Measurements from ENCODE around the gene PTPRN2. TPM values are rescaled to one million over a fixed set of nuclear protein-coding genes. Genes with fewer than 3 reads are reported as not detected.

Gene PTPRN2
- total and polyA plus RNA-seq, 2 donors (not counting 3 experiments of a cell fraction or from before 2014, with no cell fraction given): 0.62 to 0.88 TPM

GRCh38 chr7:158542651-158543566 is 44.7 kb downstream of the PTPRN2 start:
- Histone ChIP-seq H2AFZ (ENCODE audit: low read depth, low read length) (no peak overlapping the region), H3K9me3 (replicated peaks; ENCODE audit: control insufficient read depth, insufficient read depth, low read length) (no peaks in the 10 kb centered on the region), H3K27ac (ENCODE audit: insufficient read depth, low read depth, low read length) (no peak overlapping the region), H3K9ac (replicated peaks; ENCODE audit: extremely low read depth, insufficient read depth, low read length) (no peak overlapping the region), H3K4me1 (ENCODE audit: control insufficient read depth, extremely low read depth, insufficient read depth, low read length) (no peaks in the 10 kb centered on the region), H3K4me2 (ENCODE audit: insufficient read depth, low read length) (no peak overlapping the region), H3K79me2 (ENCODE audit: control insufficient read depth, insufficient read depth, low read length) (no peaks in the 10 kb centered on the region), H3K4me3 (replicated peaks in 1 of 3; ENCODE audit: insufficient read depth in 1 of 3, low read depth in 1 of 3, low read length in 3 of 3) (no peak overlapping the region), H3K9me1 (replicated peaks; ENCODE audit: control insufficient read depth, extremely low read depth, insufficient read depth, low read length) (no peaks in the 10 kb centered on the region), H3K36me3 (ENCODE audit: control insufficient read depth in 2 of 2, extremely low read depth in 1 of 2, insufficient read depth in 2 of 2, low read length in 2 of 2) (no peaks in the 10 kb centered on the region), H4K20me1 (replicated peaks; ENCODE audit: control insufficient read depth, extremely low read depth, insufficient read depth, low read length) (no peaks in the 10 kb centered on the region), H3K27me3 (ENCODE audit: control insufficient read depth in 2 of 2, insufficient read depth in 2 of 2, low read length in 2 of 2) (no peaks in the 10 kb centered on the region)
- POLR2A ChIA-PET: no interaction called here
- CTCF ChIA-PET: interaction anchor here (0.7 kb wide), 1 partner anchor 10 kb away, joined by 3 read pairs; no protein-coding TSS in a partner anchor
- DNase-seq (ENCODE audit: low read depth, low spot score) (no peak), FAIRE-seq (no peak)
- no TSS peak for BruUV-seq (replicated peaks)
- dilution Hi-C loops (cut with MboI; ENCODE audit: extremely low pct_ligation_motif_present, low sequenced_read_pairs) (no loop called here), intact Hi-C loops (cut with micrococcal nuclease) (no loop called here)
- TF ChIP-seq MYC (IDR thresholded peaks at IDR 0.05; ENCODE audit: low read depth, low read length): no peak
- TF ChIP-seq POLR2AphosphoS5 (IDR thresholded peaks at IDR 0.05; ENCODE audit: insufficient read depth, low read depth, low read length): no peak
- no peak for TF ChIP-seq GATA2 (IDR thresholded peaks at IDR 0.05; ENCODE audit: insufficient read depth, insufficient read length, low read depth, low read length)
- no peak for TF ChIP-seq EZH2 (IDR thresholded peaks at IDR 0.05; ENCODE audit: borderline replicate concordance, low read depth, low read length, severe bottlenecking)

DNA sequence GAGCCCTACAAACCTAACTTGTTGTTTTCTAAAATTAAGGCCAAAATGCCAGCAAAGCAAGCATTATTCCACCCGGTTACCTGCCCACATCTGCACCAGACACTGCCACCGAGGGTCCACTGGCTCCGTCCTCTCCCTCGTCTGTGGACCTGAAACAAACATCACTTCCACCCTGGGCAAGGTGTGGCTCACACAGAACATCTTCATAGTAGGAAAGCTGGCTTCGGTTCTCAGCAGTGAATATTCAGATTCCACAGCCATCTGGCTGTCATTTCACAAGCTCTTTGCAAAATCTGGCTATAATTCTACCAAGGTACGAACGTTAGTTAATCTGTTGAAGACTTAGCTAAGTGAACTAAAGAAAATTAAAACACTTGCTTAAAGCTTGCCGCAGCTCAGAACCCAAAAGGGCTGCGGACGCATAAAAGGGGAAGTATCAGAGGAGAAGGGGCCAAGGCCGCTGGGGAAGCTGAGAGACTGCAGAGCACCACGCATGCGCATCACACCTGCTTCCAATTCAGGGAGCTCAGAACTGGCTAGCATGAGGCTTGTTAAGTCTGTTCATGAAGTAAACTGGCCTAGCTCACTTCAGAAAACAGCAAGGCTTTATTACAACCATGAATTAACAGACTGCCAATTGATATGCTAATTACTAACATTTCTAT is 46.1 kb downstream of the PTPRN2 start:
- DNase-seq (ENCODE audit: low read depth, low spot score) (no peak), FAIRE-seq (no peak)
- Histone ChIP-seq H2AFZ (ENCODE audit: low read depth, low read length) (no peak overlapping the region), H3K4me2 (ENCODE audit: insufficient read depth, low read length) (no peak overlapping the region), H4K20me1 (replicated peaks; ENCODE audit: control insufficient read depth, extremely low read depth, insufficient read depth, low read length) (no peaks in the 10 kb centered on the region), H3K4me1 (ENCODE audit: control insufficient read depth, extremely low read depth, insufficient read depth, low read length) (no peaks in the 10 kb centered on the region), H3K9me3 (replicated peaks; ENCODE audit: control insufficient read depth, insufficient read depth, low read length) (peaks cover 2% of the 10 kb centered on the region), H3K27me3 (ENCODE audit: control insufficient read depth in 2 of 2, insufficient read depth in 2 of 2, low read length in 2 of 2) (no peaks in the 10 kb centered on the region), H3K9me1 (replicated peaks; ENCODE audit: control insufficient read depth, extremely low read depth, insufficient read depth, low read length) (no peaks in the 10 kb centered on the region), H3K27ac (ENCODE audit: insufficient read depth, low read depth, low read length) (no peak overlapping the region), H3K9ac (replicated peaks; ENCODE audit: extremely low read depth, insufficient read depth, low read length) (no peak overlapping the region), H3K4me3 (replicated peaks in 1 of 3; ENCODE audit: insufficient read depth in 1 of 3, low read depth in 1 of 3, low read length in 3 of 3) (no peak overlapping the region), H3K36me3 (ENCODE audit: control insufficient read depth in 2 of 2, extremely low read depth in 1 of 2, insufficient read depth in 2 of 2, low read length in 2 of 2) (no peaks in the 10 kb centered on the region), H3K79me2 (ENCODE audit: control insufficient read depth, insufficient read depth, low read length) (no peaks in the 10 kb centered on the region)
- ChIA-PET POLR2A (no interaction called here), CTCF (no interaction called here)
- TF ChIP-seq POLR2AphosphoS5 (IDR thresholded peaks at IDR 0.05; ENCODE audit: insufficient read depth, low read depth, low read length): no peak
- no peak for TF ChIP-seq MAX (IDR thresholded peaks at IDR 0.05; ENCODE audit: insufficient read depth, insufficient read length)
- TF ChIP-seq FOS (IDR thresholded peaks at IDR 0.05; ENCODE audit: borderline replicate concordance, insufficient read depth, low read length): no peak
- TF ChIP-seq CTCF (IDR thresholded peaks at IDR 0.05; ENCODE audit: extremely low read depth in 1 of 2, insufficient read depth in 1 of 2, low read depth in 1 of 2, low read length in 2 of 2): no peak
- no peak for TF ChIP-seq JUN (IDR thresholded peaks at IDR 0.05; ENCODE audit: borderline replicate concordance, insufficient read depth, insufficient read length, low read depth)
- TF ChIP-seq MYC (IDR thresholded peaks at IDR 0.05; ENCODE audit: low read depth, low read length): no peak
- TF ChIP-seq GATA2 (IDR thresholded peaks at IDR 0.05; ENCODE audit: insufficient read depth, insufficient read length, low read depth, low read length): no peak
- no peak for TF ChIP-seq EZH2 (IDR thresholded peaks at IDR 0.05; ENCODE audit: borderline replicate concordance, low read depth, low read length, severe bottlenecking)
- no peak for TF ChIP-seq POLR2A (IDR thresholded peaks at IDR 0.05; ENCODE audit: low read depth, low read length)
- no TSS peak for BruUV-seq (replicated peaks)
- dilution Hi-C loops (cut with MboI; ENCODE audit: extremely low pct_ligation_motif_present, low sequenced_read_pairs): no loop called here
- intact Hi-C loops (cut with micrococcal nuclease): no loop called here

All from endothelial cell of umbilical vein (primary cell).